GM21423 (cell line): ENCODE results near the gene COL4A1.

Experiments used
- ATAC-seq: cut with Tn5 transposase; IDR thresholded peaks from one replicate; pipeline ENCODE4 v1.9.1; 2021; ENCODE audit warnings: mild to moderate bottlenecking, moderate library complexity; ENCODE audit not compliant: unreplicated experiment

Gene COL4A1

DNA sequence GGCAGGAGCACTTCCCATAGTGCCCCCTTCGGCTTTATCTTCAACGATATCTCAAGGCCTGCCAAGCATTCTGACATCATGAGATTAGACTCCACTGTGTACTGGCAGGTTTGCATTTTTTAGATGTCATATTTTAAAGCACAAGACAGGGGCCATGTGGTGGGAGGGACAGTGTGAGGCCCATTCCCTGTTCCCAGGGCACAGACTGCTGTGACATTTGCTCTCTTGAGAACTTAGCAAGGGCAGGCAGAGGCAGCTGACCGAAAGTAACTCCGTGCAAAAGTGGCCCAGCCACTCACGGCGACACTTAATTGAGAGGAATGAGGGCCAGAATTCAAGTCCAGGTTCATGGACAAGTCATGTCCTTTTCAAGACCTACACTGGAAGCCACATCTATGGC lies 201.8 kb downstream of the COL4A1 start:
- ATAC-seq = no peak

DNA sequence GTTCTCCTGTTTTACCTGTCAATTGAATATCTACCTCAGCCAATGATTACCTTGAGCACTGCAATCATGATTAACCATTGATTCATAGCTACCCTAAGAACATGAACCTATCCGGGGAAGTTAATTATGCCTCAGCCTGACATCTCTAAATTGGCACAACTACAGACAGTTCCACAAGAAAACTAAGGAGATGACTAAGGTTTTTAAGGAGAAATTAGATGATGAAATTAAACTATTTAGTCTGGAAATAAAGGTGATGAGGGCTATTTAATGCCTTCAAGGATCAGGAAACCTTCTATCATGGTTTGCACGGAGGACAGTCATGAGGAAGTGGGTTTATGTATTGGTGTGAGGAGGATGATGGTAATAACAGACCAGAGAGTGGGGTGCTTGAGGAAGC lies 203.4 kb downstream of the COL4A1 start:
- ATAC-seq = no peak

DNA sequence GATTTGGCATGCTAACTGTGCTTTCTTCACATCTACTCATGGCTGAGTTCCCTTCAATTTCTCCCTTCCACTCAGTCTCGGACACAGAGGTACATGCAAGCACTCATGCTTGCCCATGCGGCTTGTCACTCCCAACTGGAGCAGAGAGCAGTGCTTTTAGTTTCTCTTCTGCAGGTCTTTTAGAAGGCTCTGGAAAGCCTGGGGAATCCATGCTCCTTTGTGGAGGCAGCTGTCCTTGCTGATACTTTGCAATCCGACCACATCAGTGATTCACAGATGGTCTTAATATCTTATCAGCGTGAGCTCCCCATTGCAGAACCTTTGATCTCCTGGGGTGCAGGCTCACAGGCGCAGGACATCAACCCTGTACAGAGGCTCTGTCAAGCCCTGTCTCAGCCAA lies 203.9 kb downstream of the COL4A1 start:
- ATAC-seq = no peak

GRCh38 chr13:110102053-110102452 lies 204.9 kb downstream of the COL4A1 start:
- ATAC-seq = no peak

- no peak for ATAC-seq
Measured at GRCh38 chr13:110099922-110100321, 207.0 kb downstream of the COL4A1 start.
